Measurements from ENCODE around the gene ARFGAP2.
"Not testable (repeated sequence)": the region's sequence is repeated elsewhere in the genome, so short reads cannot be mapped to it uniquely, and the experiment has no call there.

Gene ARFGAP2

GRCh38 chr11:47176328-47177228 lies at the start of gene ARFGAP2:
Gene ARFGAP2 (minus strand): TSS chr11:47176879. CDS start chr11:47176853, 26 bp downstream.
- FAIRE-seq, result no peak

GRCh38 chr11:47225552-47226400 lies 49.1 kb upstream of the ARFGAP2 start:
- FAIRE-seq, result no peak

- FAIRE-seq, result no peak
Measured at GRCh38 chr11:47222696-47223095, 46.0 kb upstream of the ARFGAP2 start.

- FAIRE-seq, result no peak
Measured at GRCh38 chr11:47220401-47220821, 43.7 kb upstream of the ARFGAP2 start.

GRCh38 chr11:47216121-47216798 lies 39.6 kb upstream of the ARFGAP2 start:
- no peak for FAIRE-seq

- no peak for FAIRE-seq
Measured at GRCh38 chr11:47215366-47215910, 38.8 kb upstream of the ARFGAP2 start.

GRCh38 chr11:47213950-47214565 lies 37.4 kb upstream of the ARFGAP2 start:
- no peak for FAIRE-seq

GRCh38 chr11:47212938-47213337 lies 36.3 kb upstream of the ARFGAP2 start:
- no peak for FAIRE-seq

- no peak for FAIRE-seq
Measured at GRCh38 chr11:47208628-47209027, 31.9 kb upstream of the ARFGAP2 start.

GRCh38 chr11:47208008-47208552 lies 31.4 kb upstream of the ARFGAP2 start:
- FAIRE-seq, result not testable (repeated sequence)

GRCh38 chr11:47207459-47207858 lies 30.8 kb upstream of the ARFGAP2 start:
- no peak for FAIRE-seq

- not testable (repeated sequence) for FAIRE-seq
Measured at GRCh38 chr11:47206577-47206976, 29.9 kb upstream of the ARFGAP2 start.

- FAIRE-seq, result no peak
Measured at GRCh38 chr11:47204637-47204989, 27.9 kb upstream of the ARFGAP2 start.

- no peak for FAIRE-seq
Measured at GRCh38 chr11:47202576-47202975, 25.9 kb upstream of the ARFGAP2 start.

- FAIRE-seq, result no peak
Measured at GRCh38 chr11:47201015-47201414, 24.3 kb upstream of the ARFGAP2 start.

GRCh38 chr11:47198161-47198560 lies 21.5 kb upstream of the ARFGAP2 start:
- FAIRE-seq, result not testable (repeated sequence)

- FAIRE-seq, result no peak
Measured at GRCh38 chr11:47192111-47192510, 15.4 kb upstream of the ARFGAP2 start.

- FAIRE-seq, result not testable (repeated sequence)
Measured at GRCh38 chr11:47191137-47191536, 14.5 kb upstream of the ARFGAP2 start.

GRCh38 chr11:47189100-47189834 lies 12.6 kb upstream of the ARFGAP2 start:
- FAIRE-seq, result no peak

- FAIRE-seq, result no peak
Measured at GRCh38 chr11:47188259-47188658, 11.6 kb upstream of the ARFGAP2 start.

- no peak for FAIRE-seq
Measured at GRCh38 chr11:47187723-47188122, 11.0 kb upstream of the ARFGAP2 start.
